Measurements from ENCODE around the gene ING5.

Gene ING5

GRCh38 chr2:241768850-241769249 is 67.0 kb downstream of the ING5 start:
- no peaks in the 10 kb centered on the region for H3K27me3 Mint-ChIP-seq
- ATAC-seq, result no peak
- H3K4me1 Mint-ChIP-seq, result peaks cover 26% of the 10 kb centered on the region
- no peak for DNase-seq
- no peak overlapping the region for H3K4me3 Mint-ChIP-seq
- H3K9me3 Mint-ChIP-seq, result no peaks in the 10 kb centered on the region
- H3K27ac Mint-ChIP-seq, result peak overlapping the region in 1 of 2 donors; percentile 27

DNA sequence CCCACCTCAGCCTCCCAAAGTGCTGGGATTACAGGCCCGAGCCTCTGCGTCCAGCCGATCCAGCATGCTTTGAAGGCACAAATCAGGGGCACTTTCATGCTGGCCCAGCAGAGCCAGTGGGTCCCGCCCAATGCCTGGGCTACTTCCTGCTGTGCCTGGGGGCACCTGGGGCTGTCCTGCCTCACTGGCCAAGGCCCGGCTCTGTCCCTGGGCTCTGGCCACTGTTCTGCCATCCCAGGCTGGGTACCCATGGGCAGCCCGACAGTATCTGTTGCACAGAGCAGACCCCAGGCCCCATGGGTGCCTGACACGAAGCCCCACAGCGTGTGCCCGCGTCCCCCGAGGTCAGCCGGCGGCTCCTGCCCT is 68.0 kb downstream of the ING5 start:
- no peak overlapping the region for H3K27ac Mint-ChIP-seq
- peaks cover 26% of the 10 kb centered on the region for H3K4me1 Mint-ChIP-seq
- H3K27me3 Mint-ChIP-seq, result no peaks in the 10 kb centered on the region
- no peak for DNase-seq
- ATAC-seq, result no peak
- H3K4me3 Mint-ChIP-seq, result no peak overlapping the region
- no peaks in the 10 kb centered on the region for H3K9me3 Mint-ChIP-seq

- Mint-ChIP-seq H3K4me3 (peak overlapping the region in 1 of 2 donors; percentile 13), H3K9me3 (no peaks in the 10 kb centered on the region), H3K27ac (no peak overlapping the region)
Observed at GRCh38 chr2:241770185-241770935, 68.5 kb downstream of the ING5 start.

DNA sequence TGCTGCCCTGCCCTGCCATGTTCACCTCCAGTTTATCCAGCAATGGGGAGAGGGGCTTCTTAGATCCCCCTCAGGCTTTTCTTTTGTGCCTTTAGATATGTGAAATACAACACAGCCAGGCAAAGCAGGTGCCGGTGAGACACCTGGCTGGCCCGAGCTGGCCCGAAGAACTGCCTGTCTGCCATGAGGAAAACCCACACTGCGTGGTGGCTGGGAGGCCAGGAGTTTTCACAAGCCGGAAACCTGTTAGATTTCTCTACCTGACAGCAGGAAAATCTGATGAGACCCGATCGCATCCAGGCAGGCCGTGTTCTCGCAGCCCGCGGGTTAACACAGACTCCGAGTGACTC is 69.1 kb downstream of the ING5 start:
- Mint-ChIP-seq H3K27ac (peak overlapping the region; percentile 34 to 46), H3K9me3 (no peaks in the 10 kb centered on the region), H3K27me3 (peaks cover 10% of the 10 kb centered on the region), H3K4me1 (peaks cover 26% of the 10 kb centered on the region), H3K4me3 (no peak overlapping the region)
- DNase-seq, result no peak
- no peak for ATAC-seq

More at GRCh38 chr2:241770185-241770935, 68.5 kb downstream of the ING5 start:
- Mint-ChIP-seq H3K27me3 (peaks cover 4% of the 10 kb centered on the region), H3K4me1 (peaks cover 26% of the 10 kb centered on the region)
- DNase-seq (no peak), ATAC-seq (no peak)

- H3K9me3 Mint-ChIP-seq, result no peaks in the 10 kb centered on the region
- peak overlapping the region; percentile 65 to 97 for H3K27ac Mint-ChIP-seq
- peaks cover 12% of the 10 kb centered on the region for H3K27me3 Mint-ChIP-seq
- peaks cover 26% of the 10 kb centered on the region for H3K4me1 Mint-ChIP-seq
- no peak for DNase-seq
- peak overlapping the region; percentile 52 to 72 for H3K4me3 Mint-ChIP-seq
- peak; percentile 47 for ATAC-seq
Observed at GRCh38 chr2:241771286-241772062, 69.6 kb downstream of the ING5 start.

GRCh38 chr2:241772063-241772499 is 70.2 kb downstream of the ING5 start:
- peaks cover 26% of the 10 kb centered on the region for H3K4me1 Mint-ChIP-seq
- DNase-seq (peak; percentile 31 to 44), ATAC-seq (no peak)
- peak overlapping the region; percentile 52 to 72 for H3K4me3 Mint-ChIP-seq
- peaks cover 14% of the 10 kb centered on the region for H3K27me3 Mint-ChIP-seq
- peak overlapping the region; percentile 65 to 97 for H3K27ac Mint-ChIP-seq
- no peaks in the 10 kb centered on the region for H3K9me3 Mint-ChIP-seq

DNA sequence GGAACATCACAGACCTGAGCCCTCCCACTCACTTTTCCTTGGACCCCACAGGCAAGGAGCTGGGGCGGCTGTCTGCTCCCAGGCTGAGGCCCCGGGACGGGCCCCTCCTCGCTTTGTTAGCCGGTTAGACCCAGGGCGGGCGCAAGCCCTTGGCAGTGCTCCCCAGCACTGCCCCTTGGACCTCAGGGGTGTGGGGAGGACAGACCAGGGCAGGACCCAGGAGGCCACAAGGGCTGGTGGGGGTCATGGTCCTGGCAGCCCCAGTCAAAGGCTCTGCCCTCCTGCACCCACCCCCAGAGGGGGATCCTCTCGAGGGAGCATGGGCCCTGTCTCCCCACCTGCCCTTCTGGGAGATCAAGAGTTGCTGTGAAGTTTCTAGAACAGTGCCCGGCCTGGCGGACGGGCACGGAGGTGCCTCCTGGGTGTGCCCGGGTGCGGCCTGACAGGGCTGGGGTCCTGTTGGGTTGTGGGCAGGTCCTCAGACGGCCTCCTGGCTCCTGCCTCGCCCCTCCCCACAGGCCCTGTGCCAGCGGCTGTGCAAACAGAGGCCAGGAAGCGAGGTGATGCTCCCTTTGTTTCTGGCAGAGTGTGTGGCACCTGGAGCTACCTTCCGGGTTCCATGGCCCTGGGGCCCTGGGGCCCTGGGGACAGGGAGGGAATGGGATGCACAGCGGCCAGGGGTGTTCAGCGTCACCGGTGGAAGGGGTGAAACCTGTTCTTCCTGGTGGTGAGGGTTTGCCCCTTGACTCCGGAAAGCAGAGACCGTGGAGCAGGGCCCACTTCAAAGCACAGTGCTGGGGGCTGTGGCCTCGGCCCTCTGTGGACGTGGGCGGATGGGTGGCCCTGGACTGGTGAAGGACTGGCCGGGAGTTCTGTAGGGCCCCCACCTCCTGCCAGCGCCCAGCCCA is 71.9 kb downstream of the ING5 start:
- Mint-ChIP-seq H3K27me3 (peaks cover 19% of the 10 kb centered on the region), H3K4me1 (peaks cover 26% of the 10 kb centered on the region), H3K27ac (no peak overlapping the region), H3K4me3 (no peak overlapping the region), H3K9me3 (no peaks in the 10 kb centered on the region)
- ATAC-seq (peak; percentile 25), DNase-seq (no peak)

DNA sequence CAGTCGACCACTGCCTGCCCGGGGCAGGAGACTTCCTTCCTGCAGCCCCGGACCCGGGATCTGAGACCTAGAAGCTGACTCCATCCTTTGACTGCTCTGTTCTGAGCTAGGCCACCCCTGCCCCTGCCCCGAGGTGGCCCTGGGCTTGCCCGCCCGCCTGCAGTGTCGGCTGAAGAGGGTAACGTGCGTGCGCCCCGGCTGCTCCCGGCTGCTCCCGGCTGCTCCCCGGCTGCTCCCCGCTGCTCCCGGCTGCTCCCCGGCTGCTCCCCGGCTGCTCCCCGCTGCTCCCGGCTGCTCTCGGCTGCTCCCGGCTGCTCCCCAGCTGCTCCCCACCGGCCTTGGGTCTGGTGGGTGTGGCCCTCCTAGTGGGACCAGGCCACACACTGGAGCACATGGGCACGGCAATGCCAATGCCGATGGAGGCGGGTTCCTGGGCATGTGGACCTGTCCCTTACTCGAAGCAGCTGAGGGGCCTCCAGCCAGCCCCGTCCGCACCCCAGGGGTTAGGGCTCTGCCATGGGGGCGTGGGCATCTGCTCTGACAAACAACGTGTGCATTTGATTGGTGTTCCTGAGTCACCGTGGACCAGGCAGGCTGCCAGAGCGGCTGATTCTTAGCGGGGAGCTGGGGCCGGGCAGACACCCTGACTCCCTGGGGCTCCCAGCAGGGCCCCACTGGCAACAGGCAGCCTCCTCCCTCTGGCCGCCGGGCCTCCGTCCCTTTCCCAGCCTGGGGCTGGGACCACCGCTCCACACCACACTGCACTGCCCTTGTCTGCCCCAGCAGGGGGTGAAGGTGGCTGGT is 72.8 kb downstream of the ING5 start:
- Mint-ChIP-seq H3K9me3 (no peaks in the 10 kb centered on the region), H3K27ac (peak overlapping the region in 1 of 2 donors; percentile 92), H3K4me3 (no peak overlapping the region), H3K4me1 (peaks cover 26% of the 10 kb centered on the region), H3K27me3 (peaks cover 19% of the 10 kb centered on the region)
- DNase-seq (no peak), ATAC-seq (no peak)

GRCh38 chr2:241775223-241776177 is 73.7 kb downstream of the ING5 start:
- no peaks in the 10 kb centered on the region for H3K9me3 Mint-ChIP-seq
- DNase-seq (no peak), ATAC-seq (no peak)
- peak overlapping the region; percentile 65 to 92 for H3K27ac Mint-ChIP-seq
- H3K4me1 Mint-ChIP-seq, result peaks cover 26% of the 10 kb centered on the region
- no peak overlapping the region for H3K4me3 Mint-ChIP-seq
- H3K27me3 Mint-ChIP-seq, result peaks cover 19% of the 10 kb centered on the region

DNA sequence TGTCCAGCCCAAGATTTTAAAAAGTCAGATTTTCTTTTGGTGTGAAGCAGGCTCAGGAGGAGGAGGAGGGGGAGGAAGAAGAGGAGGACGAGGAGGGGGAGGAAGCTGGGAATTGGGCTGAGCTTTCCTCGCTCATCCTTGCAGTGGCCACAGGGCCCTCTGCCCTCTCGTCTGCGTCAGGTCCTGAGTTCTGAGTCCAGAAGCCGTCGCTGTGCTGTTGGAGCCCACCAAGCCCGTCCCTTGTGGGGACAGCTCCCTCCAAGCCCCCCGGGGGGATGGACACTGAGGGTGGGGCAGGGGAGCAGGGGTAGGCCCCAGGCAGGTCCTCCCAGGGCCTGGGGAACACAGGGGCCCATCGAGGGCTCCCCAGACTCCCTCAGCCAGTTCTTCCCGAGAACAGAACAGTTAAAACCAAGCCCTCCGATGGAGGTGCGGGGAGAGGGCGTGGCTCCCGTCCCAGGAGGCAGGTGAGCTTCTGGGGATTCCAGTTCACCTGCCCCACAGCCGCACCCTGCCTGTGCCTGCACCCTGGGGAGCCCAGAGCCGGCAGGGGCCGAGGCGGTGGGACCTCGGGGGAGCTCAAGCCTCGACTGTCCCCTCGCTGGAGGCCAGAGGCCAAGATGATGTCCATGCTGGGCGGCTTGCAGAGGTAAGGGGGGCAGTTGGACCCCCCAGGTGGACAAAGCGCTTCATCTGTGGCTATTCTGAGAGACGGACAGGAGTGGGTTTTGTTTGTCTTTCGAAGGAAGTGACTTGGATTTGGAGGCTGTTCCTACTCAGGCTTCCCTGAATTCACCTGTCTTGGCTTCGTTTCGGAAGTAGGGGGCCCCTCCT is 74.7 kb downstream of the ING5 start, which contains the start of gene GAL3ST2:
TSS of gene GAL3ST2 (plus strand) at position 487 of the 834 bp plus-strand sequence. CDS start at position 621, 134 bp downstream.
- no peaks in the 10 kb centered on the region for H3K9me3 Mint-ChIP-seq
- no peak within 1 kb of the TSS for H3K4me3 Mint-ChIP-seq
- H3K27me3 Mint-ChIP-seq, result peaks cover 19% of the 10 kb centered on the region
- peaks cover 20% of the 10 kb centered on the region for H3K4me1 Mint-ChIP-seq
- H3K27ac Mint-ChIP-seq, result peak within 1 kb of the TSS in 1 of 2 donors; percentile 92
- ATAC-seq, result no peak
- no peak for DNase-seq

- ATAC-seq (no peak), DNase-seq (no peak)
- Mint-ChIP-seq H3K4me1 (peaks cover 13% of the 10 kb centered on the region), H3K27me3 (peaks cover 19% of the 10 kb centered on the region), H3K4me3 (no peak overlapping the region), H3K27ac (peak overlapping the region in 1 of 2 donors; percentile 42), H3K9me3 (no peaks in the 10 kb centered on the region)
Observed at GRCh38 chr2:241777170-241777685, 75.4 kb downstream of the ING5 start.

GRCh38 chr2:241777686-241778627 is 76.1 kb downstream of the ING5 start:
- Mint-ChIP-seq H3K27ac (peak overlapping the region in 1 of 2 donors; percentile 42), H3K27me3 (peaks cover 19% of the 10 kb centered on the region), H3K4me3 (no peak overlapping the region), H3K9me3 (no peaks in the 10 kb centered on the region), H3K4me1 (peaks cover 6% of the 10 kb centered on the region)
- DNase-seq (no peak), ATAC-seq (no peak)

All from stimulated activated naive CD8-positive, alpha-beta T cell treated with anti-CD3 and anti-CD28 coated beads, Interleukin-15, amount 100 ng/mL, for 72 hours (primary cell).